Fibroblast of skin of back (primary cell): ENCODE data around the gene PGAP6.
"Not testable (repeated sequence)": the region's sequence is repeated elsewhere in the genome, so short reads cannot be mapped to it uniquely, and the experiment has no call there.

Experiments used
- DNase-seq: peaks from one replicate; pipeline ENCODE4 v3.0.0-alpha.2; 2013

The PGAP6 gene

DNA sequence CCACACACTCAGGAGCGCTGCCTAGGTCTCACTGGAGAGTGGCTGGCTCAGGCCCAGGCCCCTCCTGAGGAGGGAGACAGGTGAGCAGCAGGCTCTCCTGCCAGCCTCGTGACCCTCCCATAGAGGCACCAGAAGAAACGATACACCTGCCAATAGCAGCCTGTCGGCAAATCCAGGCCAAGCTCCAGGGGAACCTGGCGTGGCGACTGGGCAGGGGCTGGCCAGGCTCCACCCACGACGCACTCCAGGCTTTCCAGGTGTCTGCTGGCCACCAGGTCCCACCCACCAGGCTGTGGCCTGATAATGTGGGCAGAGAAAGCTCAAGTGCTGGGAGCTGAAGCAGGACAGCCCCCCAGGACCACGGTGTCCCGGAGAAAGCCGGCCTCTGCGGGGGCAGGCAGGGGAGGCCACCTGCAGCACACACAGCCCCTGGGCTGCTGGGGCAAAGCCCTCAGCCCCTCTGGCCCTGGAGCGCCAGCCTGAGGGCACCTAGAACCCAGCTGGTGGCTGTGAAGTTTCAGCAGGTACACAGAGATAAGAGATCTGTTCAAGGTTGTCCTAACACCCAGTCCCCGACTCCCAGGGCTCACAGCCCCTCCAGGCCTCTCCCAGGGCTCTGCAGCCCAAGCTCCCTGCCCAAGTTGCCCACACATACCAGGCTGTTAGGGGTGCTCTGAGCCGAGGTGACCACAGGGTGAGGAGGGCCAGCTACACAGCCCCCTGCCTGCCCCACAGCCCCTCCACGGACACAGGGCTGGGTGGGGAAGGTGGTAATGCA is 2.4 kb downstream of the PGAP6 start:
- no peak for DNase-seq

GRCh38 chr16:378821-379182 is 3.0 kb downstream of the PGAP6 start:
- no peak for DNase-seq

DNA sequence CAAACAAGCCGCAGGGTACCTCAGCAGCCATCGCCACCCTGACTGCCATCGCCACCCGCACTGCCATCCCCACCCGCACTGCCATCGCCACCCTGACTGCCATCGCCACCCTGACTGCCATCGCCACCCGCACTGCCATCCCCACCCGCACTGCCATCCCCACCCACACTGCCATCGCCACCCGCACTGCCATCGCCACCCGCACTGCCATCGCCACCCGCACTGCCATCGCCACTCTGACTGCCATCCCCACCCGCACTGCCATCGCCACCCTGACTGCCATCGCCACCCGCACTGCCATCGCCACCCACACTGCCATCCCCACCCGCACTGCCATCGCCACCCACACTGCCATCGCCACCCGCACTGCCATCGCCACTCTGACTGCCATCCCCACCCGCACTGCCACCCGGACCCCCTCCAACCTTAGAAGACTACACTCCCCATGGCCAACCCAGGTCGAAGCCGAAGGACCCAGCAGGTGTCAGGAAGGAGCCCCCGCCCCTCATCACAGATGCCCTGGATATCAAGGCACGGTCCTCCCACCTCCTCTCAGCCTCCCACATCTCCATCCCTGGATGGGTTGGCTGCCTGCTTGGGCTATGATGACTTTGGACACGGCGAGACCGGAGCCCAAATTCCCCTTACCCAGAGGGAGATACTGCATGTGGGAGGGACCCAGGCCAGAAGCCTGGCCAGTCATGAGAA is 3.5 kb downstream of the PGAP6 start:
- DNase-seq = not testable (repeated sequence)

GRCh38 chr16:377419-377951 is 4.3 kb downstream of the PGAP6 start:
- no peak for DNase-seq

DNA sequence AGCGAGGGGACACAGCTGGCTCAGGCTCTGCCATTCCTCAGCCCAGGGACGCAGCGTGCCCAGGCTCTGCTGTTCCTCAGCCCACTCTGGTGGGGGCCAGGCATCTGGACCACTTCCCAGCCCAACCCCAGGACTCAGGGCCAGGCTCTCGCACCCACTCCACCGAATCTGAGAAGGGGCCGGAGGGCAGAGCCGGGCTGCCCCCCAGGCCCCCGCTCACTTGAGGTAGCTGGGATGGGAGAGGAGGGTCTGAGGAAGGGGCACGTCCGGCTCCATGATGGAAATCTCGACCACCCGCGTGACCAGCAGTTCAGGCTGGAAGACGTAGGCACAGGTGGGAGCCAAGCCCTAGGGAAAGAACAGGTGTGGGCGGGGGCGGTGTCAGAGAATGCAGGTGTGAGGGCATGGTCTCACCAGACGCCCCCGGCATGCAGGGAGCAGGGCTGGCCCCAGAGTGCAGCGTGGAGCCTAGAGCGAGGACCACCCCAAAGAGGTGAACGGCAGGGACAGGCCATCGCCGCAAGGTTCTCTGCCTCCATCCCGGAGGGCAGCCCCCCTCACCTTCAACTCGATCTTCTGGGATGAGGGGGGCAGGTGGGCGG is 4.9 kb downstream of the PGAP6 start:
- no peak for DNase-seq

DNA sequence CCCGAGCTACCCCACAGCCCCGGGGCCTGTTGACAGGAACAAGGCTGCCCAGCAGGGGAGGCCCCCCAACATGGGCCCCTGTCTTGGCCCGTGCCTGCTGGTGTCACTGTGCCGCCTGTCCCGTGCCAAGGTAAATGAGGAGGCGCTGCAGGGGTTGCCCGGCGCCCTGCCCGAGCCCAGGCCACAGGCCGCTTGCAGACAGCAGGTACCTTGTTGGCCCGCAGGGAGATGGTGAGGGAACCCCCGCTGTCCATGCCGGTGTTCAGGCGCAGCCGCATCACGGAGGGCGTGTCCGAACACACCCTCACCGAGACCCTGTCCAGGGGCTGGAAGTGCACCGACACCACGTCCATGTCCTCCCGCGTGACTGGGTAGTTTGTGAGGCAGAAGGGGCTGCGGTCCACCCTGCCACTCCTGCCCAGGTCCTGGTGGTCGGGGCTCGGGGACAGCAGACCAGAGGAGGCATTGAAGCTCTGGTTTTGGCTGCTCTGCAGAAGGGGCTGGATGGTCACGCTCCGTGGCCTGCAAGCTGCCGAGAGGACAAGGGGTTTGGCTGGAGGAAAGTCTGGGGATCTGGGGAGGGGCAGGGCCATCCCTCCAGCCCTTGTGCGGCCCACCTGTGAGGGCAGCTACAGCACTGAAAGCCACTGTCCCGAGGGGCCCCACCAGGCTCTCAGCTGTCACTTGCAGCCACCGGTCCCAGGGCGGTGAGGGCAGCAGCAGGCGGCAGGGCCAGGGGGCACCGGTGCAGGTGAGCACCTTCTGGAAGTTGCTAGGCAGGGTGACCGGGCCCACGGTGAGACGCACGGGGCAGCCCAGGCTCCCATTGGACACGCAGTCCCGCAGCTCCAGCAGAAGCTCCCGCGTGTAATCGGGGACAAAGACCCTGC is 5.6 kb downstream of the PGAP6 start:
- DNase-seq = no peak

- no peak for DNase-seq
Measured at GRCh38 chr16:375212-375611, 6.6 kb downstream of the PGAP6 start.

GRCh38 chr16:374616-374926 is 7.2 kb downstream of the PGAP6 start:
- no peak for DNase-seq

DNA sequence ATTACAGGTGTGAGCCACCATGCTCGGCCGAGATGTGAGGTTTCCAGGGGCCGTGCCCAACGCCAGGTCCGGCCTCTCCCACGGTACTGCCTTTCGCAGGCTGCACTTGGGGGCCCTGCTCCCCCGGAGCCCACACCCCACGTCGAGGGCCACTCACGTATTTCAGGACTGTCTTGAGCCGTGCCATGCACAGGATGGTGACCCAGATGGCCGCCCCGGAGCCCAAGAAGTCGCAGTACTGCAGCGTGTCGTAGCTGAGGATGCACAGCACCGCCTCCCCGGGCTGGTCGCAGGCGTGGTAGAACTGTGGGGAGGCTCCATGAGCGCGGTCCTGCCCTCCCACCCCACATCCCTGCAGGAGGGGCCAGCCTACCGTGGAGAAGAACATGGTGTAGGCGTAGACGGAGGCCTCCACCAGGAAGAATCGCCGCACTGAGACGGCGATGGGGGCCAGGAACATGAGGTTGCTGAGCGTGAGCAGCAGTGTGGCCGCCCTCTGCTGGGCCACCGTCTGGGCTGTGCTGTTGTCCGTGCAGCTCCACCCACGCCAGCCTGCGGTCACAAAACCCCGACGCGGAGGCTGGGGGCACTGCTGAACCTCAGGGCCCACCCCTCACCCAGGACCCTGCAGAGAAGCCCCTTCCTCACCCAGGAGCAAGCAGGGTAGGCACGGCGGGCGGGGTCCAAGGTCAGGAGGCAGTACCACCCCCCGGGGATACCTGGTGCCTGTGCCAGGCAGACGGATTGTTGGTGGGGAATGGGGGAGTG is 7.7 kb downstream of the PGAP6 start:
- DNase-seq = no peak

- DNase-seq = no peak
Measured at GRCh38 chr16:373020-373598, 8.7 kb downstream of the PGAP6 start.

DNA sequence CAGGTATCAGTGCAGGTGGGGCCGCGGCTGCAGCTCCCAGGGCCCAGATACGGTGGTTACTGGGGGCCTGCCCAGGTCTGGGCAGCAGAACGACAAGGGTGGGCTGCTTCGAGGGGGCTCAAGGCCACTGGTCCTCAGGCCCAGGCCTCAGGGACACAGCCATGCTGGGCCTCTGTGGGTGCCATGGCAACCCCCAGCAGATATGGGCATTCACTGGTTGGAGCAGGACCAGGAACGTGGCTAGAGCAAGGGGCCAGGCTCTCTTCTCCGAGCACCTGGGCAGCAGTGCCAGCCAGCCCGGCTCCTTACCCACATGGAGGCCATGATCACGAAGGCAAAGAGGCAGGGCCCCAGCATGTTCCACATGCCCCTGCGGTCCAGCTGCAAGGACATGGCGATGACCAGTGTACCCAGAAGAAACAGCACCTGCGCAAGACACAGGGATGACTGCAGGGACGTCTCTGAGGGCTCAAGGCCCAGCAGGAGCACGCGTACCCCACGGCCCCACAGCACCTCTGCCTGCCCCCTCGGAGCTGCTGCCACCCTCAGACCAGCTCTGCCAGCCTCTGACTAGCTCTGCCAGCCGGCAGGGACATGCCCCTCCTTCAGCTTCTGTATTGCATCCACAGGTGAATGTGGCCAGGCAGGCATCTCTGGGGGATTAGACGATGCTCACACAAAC is 9.3 kb downstream of the PGAP6 start:
- no peak for DNase-seq

DNA sequence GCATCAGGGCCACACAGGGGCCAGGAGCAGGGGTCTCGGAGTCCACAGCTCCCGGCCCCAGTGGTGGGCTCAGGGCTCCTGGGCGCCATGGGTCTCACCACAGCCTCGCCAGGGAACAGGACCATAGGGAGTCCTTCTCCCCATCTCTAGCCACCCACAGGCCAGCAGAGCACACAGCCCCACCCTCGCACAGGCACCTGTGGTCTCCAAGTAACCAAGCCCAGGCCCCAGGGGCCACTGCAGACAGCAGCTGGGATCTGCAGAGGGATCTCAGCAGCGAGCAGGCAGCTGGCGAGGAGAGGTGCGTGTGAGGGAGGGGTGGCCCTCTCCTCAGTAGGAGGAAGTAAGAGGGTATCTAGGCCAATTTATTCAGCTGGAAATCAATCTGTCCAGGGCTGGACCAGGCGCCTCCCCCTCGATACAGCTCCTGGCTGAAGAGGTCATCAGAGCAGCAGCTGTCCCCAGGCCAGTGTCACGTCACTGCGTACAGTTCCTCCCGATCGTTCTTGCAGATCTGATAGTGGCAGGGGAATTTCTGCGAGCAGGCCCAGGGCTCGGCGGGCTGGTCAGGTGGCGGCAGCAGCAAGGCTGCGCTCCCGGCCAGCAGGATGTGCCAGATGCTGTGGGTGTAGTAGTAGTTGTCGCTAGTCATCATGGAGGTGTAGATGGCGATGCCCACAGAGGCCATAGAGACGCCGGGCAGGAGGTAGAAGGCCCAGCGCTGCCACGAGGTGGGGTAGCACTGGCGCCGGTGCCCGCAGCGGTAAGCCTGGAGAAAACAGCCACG is 10.1 kb downstream of the PGAP6 start:
- no peak for DNase-seq

DNA sequence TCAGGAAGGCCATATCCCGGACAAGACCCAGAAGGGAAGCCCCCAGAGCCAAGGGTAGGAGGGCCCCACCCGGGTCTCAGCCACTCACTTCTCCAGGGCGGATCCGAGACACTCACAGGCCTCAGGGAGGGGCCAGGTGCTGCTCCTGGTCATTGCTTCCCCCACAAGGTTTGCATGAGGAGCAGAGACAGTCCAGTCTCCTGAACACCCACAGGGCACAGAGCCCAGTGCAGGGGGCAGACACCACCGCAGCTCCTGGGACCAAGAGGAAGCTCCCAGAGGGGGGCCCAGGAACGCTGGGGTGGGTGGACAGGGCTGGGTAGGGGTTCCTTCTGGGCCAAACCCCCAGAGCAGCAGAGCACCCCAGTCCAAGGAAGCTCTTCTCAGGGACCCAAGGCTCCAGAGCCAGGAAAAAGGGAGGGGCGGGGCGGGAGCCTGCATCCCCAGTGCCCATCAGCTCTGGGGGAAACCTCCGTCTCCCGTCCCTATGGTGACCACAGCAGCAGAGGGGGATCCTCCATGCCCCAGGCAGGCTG is 10.7 kb downstream of the PGAP6 start:
- no peak for DNase-seq

DNA sequence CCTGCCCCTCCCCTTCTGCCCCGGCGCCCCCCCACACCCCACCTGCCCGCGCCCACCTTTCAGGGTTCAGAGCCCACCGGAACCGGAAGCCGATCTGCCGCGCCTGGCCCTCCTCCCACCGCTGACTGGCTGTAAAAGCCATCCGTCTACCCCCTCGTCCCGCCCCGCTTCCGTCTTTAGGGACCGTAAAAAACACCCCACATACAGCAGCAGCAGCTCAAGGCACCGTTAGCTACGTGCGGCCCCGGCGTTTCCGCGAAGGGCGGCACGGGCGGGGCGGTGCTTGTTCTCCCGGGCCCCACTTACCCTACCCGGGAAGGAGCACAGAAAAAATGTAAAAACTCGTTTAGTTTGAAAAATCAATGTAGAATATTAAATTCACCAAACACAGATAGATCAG is 11.3 kb downstream of the PGAP6 start, which contains the start of gene MRPL28:
Gene MRPL28, minus strand, starts transcription at position 96 of the 400 bp plus-strand sequence. CDS start 320 bp downstream, outside the sequence.
- DNase-seq = peak; percentile 95

DNA sequence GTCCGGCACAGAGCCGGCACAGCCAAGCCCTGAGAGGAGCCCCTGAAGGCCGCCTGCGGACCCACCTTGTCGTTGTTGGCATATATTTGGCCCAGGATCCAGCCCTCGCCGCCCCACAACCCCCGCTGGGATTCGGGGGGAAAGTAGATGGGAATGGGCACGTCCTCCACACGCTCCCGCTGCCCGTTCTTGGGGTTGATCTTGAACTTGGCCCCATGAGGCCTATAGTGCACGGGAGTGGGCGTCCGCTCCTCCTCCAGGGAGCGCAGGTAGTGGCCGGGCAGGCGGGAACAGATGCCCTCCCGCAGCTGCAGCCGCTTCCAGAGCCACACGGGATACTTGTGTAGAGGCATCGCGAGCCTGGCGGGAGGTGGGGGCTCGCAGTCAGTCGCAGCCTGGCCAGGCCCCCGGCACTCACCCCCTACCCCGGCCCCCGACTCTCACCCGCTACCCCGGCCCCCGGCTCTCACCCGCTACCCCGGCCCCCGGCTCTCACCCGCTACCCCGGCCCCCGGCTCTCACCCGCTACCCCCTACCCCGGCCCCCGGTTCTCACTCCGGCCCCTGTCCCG is 11.8 kb downstream of the PGAP6 start:
- peak; percentile 27 for DNase-seq

- DNase-seq = no peak
Measured at GRCh38 chr16:369275-369865, 12.4 kb downstream of the PGAP6 start.

GRCh38 chr16:368388-369158 is 13.2 kb downstream of the PGAP6 start:
- DNase-seq = no peak

GRCh38 chr16:367333-367903 is 14.4 kb downstream of the PGAP6 start:
- no peak for DNase-seq
